ENCODE measurements around the gene CCDC70. TPM values are rescaled to one million over a fixed set of nuclear protein-coding genes. Genes with fewer than 3 reads are reported as not detected.

The CCDC70 gene
- total RNA-seq = not detected

GRCh38 chr13:51861723-51862300 is at the start of gene CCDC70:
CCDC70 (plus strand) TSS chr13:51861969; CDS start chr13:51865412, 3,443 bp downstream.

GRCh38 chr13:51844862-51845573 is 16.8 kb upstream of the CCDC70 start, which contains the start of gene TMEM272:
TMEM272 (minus strand) TSS chr13:51845177; CDS start chr13:51838530, 6,647 bp downstream.

Other genes starting within 250 kb of the CCDC70 start
- 1 to 10 TPM; 1.7 to 5.2 TPM for gene DHRS12, start 57.8 kb upstream of the CCDC70 start, total RNA-seq
- gene TMEM272, start 16.8 kb upstream of the CCDC70 start, total RNA-seq = under 1 TPM in 1 of 2 donors, not detected in 1; under 0.01 TPM
- gene ATP7B, start 149.5 kb downstream of the CCDC70 start, total RNA-seq = 1 to 10 TPM; 3.1 to 3.7 TPM
- 10 to 100 TPM; 20.6 to 22.3 TPM for gene ALG11, start 150.4 kb downstream of the CCDC70 start, total RNA-seq
- gene UTP14C, start 162.7 kb downstream of the CCDC70 start, total RNA-seq = 10 to 100 TPM; 10.3 to 12.3 TPM